Measurements from ENCODE around the gene TBC1D30.

Gene TBC1D30

DNA sequence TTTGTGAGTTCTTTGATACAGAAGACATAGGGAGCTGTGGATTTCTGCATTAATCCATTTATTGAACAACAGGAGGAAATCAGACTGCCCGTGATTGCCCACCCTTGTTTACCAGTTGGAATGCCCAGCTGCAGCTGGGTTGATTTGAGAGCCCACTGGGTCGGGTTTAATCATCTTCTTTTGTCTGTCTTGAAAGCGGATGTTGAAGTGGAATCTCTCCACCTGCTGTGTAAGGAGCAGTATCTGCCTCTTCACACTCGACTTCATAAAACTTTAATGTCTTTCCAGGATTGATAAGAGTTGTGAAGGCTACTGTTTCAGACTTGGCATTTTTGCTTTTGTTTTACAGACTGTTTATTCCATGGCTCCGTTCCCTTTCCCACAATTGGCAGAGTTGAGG lies 39.9 kb downstream of the TBC1D30 start:
- no peak for DNase-seq

DNA sequence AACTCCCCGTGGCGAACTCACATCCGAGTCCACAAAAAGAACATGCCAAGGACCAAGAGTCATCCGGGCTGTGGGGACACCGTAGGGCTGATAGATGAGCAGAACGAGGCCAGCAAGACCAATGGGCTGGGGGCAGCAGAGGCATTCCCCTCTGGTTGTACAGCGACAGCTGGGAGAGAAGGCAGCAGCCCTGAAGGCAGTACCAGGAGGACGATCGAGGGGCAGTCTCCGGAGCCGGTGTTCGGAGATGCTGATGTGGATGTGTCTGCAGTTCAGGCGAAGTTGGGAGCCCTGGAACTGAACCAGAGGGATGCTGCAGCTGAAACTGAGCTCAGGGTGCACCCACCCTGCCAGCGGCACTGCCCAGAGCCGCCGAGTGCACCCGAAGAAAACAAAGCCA lies 50.7 kb downstream of the TBC1D30 start:
- DNase-seq: no peak

DNA sequence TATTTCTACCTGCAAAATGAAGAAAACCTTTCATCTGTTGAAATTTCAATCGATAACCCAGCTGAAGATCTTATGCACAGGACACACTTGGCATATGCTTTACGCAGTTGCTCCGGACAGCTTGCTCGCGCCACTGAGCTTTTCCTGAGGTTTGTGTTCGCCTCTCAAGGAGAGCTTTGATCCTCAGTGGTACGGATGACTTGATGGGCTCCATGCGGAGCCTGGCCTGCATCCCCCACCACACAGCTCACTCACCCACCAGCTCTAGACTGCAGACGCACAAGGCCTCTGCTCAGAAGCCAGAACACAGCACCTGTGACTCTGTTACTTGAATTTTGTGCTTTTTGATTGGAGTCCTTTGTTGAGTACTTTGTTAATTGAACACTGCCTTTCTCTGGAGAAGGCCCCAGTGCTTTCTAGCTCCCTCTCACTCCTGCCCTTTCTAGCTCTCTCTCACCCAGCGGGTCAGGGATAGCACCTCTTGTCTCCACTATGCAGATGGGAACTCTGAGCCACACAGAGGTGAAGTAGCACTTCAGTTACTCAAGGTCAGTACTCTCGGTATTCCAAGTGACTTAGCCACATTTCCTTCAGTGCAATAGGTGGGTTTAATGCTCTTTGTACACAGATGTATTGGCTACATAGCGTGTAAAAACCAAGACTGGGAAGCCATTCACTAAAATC lies 52.1 kb downstream of the TBC1D30 start:
- no peak for DNase-seq

DNA sequence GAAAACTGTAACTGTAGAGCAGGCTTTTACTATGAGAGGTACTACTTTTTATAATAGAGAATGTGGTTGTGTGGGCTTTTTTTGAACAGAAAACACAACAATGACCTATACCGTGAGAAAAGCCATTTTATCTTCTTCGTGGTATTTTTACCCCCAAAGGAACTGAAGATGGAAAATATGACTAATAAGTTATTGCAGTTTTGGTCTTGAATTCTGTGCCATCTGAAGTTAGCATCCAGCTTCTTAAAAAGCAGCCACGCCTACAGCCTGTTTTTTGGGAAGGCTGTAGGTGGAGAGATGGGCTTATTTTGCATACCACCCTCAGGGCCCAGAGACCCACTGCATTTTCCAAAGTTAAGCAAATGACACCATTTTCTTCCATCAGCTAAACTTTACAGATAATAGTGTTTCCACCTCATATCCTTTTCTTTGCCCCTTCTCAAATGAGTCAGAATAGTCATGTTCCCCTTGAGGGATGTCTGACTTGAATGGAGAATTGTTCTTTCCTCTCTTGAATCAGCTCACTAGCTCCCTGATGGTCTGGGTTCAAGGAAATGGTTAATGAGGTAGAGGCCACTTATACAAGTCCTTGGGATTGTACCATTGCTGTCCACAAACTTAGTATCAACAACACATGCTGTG lies 53.0 kb downstream of the TBC1D30 start:
- no peak for DNase-seq

DNA sequence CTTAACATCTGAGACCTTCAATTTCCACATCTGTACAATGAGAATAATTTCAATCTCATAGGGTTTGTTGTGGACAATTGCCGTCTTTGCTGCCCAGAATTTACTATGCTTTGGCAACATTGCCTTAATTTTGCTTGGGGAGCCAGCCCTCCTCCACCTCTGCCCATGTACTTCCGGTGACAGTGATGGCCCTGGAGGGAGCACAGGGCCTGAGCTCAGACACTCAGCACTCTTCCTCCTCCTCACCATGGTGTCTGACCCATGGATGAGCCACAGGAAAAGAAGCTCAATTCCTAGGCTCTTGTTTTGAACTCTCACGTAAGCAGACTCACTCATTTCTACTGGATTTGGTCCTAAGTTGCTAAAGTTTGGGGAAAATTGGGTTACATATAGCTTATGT lies 58.2 kb downstream of the TBC1D30 start:
- DNase-seq: no peak

DNA sequence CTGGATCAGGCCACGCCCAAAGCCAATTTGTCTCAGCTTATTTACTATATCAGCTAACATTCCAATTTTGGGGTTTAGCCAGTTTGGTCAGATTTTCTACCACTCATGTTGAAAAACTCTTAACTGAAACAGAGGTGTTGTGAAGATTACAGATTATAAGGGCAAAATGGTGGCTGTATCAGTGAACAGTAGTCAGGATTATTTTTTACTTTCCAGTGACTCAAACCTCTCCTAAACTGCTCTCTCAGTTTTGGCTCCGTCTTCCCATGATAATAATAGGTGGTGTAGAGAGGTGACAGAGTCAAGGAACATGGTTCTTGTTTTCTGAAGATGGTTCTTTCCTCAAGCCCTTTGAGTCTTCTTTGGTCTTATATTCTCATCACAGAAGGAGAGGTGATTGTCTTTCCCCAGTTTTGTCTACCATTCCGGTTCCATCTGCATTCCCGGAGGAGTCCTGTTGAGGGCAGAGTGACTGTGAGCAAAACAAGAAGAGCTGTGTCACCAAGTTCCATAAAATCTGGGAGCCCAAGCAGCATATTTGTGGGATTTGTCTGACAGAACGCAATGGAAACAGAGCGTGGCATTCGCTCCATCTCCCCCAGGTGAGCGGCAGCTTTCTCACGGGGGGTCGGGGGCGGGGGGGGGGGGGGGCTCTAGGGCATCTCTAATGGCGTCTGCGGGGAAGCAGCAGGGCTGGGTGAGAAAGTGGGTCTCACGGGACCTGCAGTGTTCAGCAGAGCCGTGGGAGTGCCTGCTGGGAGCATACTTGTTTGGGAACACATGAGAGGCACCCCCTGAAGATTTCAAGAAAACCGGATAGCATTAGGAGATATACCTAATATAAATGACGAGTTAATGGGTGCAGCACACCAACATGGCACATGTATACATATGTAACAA lies 59.1 kb downstream of the TBC1D30 start:
- DNase-seq: no peak

DNA sequence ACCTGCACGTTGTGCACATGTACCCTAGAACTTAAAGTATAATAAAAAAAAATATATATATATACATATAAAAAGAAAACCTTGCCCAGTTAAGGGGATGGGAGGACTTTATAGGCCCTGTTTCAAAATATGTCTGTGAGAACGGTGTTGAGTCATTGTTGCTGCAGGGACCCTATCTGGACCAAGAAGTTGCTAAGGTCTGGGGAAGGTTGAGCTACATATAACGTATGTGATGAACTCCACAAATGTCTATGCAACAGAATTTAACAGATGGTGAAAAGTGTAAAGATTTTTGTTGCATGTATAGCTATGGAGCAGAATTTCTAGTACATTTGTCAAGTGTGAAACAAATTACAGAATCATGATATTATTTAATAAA lies 59.7 kb downstream of the TBC1D30 start:
- DNase-seq: no peak

DNA sequence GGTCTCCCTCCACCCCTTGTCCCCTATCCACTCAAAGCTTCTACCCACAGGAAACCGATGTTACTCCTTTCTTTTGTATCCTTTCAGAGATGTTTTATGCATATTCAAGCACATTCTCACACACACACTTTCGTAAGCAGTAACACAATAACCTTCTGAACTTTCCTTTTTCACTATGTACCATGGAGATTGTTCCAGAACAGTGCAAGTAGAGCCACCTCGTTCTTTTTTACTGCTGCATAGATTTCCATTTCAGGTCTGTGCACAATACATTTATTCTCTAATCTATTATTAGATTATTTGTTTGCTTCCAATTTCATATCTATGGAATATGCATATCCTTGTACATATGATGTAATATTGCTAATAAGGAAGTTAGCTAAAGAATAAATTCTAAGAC lies 60.3 kb downstream of the TBC1D30 start:
- DNase-seq: no peak

DNA sequence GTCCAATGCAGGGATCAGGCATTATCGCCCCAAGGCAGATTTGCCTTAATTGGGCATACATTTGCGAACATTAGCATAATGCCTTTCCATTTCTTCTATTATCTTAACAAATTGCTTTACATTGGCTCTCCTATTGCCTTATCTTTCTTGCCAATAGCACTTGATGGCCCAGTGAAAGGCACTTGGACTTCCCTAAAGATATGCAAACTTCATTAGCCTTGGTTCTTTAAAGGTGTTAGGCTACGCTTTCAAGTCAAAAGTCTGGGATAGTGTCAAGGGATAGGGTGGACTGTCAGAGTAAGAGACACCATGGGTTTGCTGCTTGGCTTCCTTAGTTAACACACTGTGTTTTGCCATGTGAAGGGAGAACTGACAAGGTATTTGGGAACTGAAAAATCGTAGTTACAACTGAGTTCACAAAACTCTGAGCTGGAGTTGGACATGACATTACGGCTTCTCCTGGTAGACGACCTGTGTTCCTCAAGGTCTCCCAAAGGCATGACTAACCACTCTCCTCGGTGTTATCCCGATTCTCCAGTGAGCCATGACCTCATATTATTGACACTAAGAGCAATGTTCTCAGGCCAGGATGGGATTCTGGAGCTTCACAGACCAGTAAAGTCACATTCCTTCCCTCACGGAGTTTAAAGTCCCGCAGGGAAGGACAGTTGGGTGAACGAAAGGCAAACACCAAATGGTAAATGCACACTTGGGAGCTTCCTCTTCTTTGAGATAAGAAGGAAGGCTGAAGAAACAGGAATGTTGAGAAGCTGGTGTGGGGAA lies 65.2 kb downstream of the TBC1D30 start:
- no peak for DNase-seq

DNA sequence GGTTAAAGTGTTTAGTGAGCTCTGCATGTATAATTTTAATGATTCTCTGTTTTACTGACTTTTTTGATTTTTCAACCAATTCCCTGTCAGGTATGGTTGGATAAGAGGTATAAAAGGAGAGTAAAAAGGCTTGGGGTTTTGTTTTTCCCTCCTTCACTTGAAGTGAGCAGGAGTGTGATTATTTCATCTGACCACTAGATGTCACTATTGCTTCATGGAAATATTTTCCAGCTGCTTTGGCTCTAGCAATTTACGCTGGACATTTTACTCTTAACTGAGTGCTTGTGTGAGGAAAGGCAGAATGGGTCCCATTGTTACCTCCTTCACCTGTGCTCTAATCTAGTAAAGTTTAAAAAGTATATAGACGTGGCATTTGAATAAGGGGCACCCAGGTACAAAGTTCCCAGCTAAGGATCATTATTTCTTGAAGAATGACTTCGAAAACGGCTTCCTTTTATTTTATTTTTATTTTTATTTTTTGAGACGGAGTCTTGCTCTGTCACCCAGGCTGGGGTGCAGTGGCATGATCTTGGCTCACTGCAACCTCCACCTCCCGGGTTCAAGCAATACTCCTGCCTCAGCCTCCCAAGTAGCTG lies 66.5 kb downstream of the TBC1D30 start:
- peak in 1 of 2 donors; percentile 71 for DNase-seq

DNA sequence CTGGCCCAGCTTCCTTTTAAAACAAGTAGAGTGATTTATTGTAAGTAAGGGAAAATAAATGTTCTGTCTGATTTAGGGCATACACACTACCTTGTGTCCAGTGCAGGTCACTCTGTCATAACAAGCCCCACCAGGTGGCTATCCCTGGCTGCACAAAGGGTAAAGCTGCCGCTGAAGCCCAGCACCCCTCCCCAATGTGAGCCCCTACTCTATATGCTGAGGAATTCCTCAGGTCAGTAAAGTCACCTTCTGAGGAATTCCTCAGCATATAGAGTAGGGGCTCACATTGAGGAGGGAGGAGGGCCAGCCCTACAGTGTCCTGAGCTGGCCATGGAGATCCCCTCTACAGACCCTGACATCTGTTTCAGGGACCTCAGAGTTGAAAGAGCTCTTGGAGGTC lies 67.2 kb downstream of the TBC1D30 start:
- no peak for DNase-seq

DNA sequence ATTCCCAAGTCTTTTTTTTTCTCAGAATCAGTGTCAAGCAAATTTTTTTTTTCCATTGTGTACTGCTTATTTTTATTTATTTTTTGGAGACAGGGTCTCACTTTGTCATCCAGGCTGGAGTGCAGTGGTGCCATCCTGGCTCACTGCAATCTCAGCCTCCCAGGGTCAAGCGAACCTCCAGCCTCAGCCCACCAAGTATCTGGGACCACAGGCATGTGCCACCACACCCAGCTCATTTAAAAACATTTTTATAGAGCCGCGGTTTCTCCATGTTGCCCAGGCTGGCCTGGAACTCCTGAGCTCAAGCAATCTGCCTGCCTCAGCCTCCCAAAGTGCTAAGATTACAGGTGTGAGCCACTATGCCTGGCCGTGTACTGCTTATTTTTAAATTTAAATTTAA lies 68.1 kb downstream of the TBC1D30 start:
- no peak for DNase-seq

DNA sequence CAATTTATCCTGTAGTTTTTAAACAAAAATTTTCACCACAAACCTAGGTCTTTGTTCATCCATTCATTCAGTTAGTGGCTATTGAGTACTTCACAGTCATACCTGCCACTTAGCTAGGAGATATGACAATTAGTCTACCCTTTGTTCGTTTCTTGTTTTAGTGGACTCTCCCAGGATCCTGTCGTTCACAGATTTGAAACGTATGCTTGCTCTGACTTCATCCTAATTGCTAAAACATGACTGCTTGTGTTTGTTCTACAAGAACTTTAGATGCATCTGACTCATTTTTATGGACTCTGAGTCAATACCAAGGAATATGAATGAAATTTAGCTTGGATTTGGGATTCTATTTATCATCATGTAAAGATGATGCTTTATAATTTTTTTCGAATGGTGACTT lies 69.5 kb downstream of the TBC1D30 start:
- no peak for DNase-seq

DNA sequence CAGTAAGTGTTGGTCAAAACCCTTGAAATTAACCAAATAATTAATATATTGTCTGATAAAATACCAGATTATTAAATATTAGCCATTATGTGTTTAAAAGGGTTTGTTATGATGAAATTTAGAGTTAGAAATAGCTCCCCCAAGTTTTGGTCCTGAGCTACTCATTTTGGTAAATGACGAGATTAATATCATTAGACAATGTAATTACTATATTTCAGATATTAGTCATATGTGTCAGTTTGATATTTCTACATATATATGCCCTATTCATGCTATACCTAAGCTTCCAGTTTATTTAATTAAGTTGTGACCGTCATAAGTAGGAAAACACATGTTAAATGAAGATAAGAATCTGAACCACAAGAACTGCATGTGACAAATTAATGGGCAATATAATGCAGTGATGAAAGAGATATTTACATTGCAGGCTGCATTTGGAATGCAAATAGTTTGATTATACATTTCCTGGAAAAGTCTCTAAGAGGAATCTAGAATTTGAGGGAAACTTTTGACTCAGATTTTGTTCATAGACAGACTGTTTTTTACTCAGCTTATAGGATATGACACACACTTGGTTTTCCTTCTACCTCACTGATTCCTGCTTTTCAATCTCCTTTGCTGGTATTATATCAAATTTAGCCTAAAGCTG lies 70.5 kb downstream of the TBC1D30 start:
- DNase-seq: no peak

DNA sequence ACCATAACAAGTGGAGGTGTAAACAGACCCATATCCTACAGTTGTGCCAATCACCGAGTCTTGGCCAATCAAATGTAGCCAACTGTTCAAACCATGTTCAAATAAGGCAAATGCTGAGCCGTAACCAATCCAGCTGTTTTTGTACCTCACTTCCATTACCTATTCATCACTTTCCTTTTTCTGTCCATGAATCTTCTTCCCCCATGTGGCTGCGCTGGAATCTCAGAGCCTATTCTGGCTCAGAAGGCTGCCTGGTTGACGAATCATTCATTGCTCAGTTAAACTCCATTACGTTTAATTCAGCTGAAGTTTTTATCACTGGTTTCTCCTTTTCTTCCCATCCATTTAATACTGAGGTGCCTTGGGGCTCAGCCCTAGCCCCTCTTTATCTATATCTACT lies 71.1 kb downstream of the TBC1D30 start:
- no peak for DNase-seq

DNA sequence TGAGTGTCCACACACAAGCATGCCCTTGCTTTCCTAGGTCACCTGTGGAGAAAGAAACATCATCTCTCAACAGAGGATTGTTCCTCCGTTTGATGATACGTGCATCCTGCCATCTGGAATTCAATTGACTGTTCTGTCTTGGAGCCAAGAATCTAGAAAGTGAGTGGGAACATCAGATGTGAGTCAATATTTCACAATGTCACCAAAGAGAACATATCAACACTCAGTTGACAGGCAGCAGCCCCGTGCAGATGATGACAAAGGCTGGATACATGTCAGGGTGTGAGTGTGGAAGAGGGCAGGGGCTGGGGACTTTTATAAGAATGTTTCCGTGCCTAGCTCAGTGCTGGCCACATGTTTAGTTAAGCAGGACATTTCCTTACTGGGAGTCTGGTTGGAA lies 76.1 kb downstream of the TBC1D30 start:
- no peak for DNase-seq

DNA sequence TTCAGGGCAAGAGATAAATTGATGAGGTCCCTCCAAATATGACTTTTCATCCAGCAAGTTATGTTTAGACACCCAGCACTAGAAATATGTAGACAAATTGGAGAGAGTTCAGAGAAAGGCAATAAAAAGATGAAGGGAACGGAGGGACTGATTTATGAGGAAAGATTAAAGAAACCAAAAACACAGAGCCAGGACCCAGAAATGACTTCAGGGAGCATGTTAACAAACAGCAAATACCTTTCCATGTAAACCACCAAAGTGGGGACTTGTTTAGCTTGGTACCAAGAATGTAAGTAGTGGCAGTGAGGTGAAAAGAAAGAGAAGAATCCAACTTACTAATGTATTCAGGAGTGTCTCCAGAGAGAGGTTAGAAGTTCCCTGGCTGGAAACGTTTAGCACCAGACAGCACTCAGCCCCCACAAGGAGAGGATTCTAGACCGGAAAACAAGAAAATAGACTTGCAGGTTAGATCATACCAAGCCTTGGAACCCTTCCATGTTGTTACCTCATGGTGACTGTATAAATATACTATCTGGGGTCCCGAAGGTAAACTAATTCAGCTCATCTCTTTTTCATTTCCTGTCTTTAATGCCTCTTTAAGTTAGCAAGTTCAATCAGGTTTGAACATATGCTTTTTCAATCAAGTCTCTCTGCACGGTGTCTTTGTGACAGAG lies 79.2 kb downstream of the TBC1D30 start:
- DNase-seq: no peak

DNA sequence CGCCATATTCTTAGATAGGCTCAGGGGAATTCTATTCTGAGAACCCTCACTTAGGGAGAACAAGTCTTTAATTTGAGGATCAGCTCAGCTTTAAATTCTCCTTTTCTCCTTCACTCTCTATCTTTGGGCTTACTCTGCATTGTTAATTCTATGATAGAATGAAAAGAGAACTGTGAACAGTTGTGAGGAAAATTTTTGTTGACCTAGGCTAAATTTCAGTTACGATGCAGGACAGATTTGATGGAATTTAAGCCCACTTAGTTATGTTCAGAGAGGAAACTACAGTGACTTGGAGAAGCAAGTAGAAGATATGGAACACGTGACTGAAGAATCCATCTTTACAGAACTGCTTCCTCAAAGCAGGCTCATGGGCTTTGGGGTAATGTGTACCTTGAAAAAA lies 82.7 kb downstream of the TBC1D30 start:
- no peak for DNase-seq

DNA sequence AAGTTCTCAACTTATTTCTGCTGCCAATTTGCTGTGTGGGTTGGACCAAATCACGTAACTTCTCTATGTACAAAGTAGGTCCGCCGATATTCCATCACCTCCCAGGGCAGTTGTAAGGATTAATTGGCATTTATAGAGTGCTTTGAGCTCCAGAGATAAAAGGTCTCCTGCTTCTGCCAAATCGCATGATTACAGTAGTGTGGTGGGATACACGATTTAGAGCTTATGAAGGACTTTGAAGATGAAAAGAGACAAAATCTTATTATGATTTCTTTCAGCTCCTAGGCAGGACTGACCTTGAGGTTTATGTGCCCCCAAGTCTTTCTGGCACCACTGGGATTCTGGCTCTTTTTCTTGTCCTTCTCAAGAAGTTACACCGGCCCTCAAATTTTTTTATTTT lies 84.7 kb downstream of the TBC1D30 start:
- DNase-seq: no peak

DNA sequence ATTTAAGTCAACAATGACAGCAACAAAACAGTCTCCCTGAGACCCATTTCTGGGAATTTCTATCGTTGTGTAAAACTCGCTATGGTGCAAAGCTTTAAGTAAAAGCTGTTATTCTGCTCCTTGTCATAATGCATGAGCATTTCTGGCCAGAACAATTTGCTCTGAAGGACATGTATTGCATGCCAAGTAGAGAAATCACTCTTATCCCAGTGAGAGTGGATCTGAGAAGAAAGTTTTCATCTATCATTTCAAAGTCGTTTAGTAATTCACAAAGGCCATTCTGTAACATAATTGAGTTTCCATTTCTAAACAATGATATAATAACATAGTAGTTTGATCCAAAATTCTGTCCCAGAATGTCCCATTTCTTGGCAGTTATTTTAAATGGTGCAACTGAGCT lies 86.6 kb downstream of the TBC1D30 start:
- DNase-seq: no peak

DNA sequence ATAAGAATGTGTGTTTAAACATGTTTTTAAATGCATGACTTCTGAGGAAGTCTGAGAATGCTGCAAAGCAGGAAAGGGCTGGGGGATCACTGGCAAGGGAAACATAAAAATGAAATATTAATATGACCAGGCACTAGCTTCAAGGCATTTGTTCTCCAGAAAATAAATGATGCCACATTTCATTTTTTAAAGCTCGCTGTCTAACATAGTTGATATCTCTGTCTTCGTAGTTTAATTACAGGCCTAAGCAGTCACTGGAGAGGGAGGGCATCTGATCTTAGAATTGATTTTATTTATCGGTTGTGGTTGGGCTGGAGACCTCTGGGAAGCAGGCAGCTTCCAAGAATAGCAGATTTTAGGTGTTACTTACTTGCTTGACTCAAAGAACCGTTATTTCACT lies 87.5 kb downstream of the TBC1D30 start:
- DNase-seq: no peak

All from hippocampal formation (tissue), 2 donors.